CD4-positive, alpha-beta T cell treated with Interleukin-4 for 4 hours (primary cell): ENCODE measurements around the gene ABTB1.
"Not testable (repeated sequence)": the region's sequence is repeated elsewhere in the genome, so short reads cannot be mapped to it uniquely, and the experiment has no call there.

Source experiments
- DNase-seq: peaks from one replicate; pipeline ENCODE4 v3.0.0-alpha.2; 2020

ABTB1 gene

GRCh38 chr3:127651516-127652172 lies 21.1 kb upstream of the ABTB1 start:
- DNase-seq = no peak

GRCh38 chr3:127652246-127652995 lies 20.3 kb upstream of the ABTB1 start:
- DNase-seq = peak; percentile 42

- no peak for DNase-seq
Measured at GRCh38 chr3:127654374-127654773, 18.4 kb upstream of the ABTB1 start.

- DNase-seq = not testable (repeated sequence)
Measured at GRCh38 chr3:127654993-127655392, 17.8 kb upstream of the ABTB1 start.

- DNase-seq = no peak
Measured at GRCh38 chr3:127655641-127656040, 17.1 kb upstream of the ABTB1 start.

GRCh38 chr3:127656906-127657305 lies 15.8 kb upstream of the ABTB1 start:
- DNase-seq = no peak

- no peak for DNase-seq
Measured at GRCh38 chr3:127658234-127658633, 14.5 kb upstream of the ABTB1 start.

GRCh38 chr3:127660621-127661251 lies 12.0 kb upstream of the ABTB1 start:
- DNase-seq = no peak

- DNase-seq = no peak
Measured at GRCh38 chr3:127661600-127661999, 11.2 kb upstream of the ABTB1 start.

GRCh38 chr3:127662001-127662469 lies 10.7 kb upstream of the ABTB1 start:
- no peak for DNase-seq

- DNase-seq = no peak
Measured at GRCh38 chr3:127663151-127663550, 9.6 kb upstream of the ABTB1 start.

GRCh38 chr3:127665165-127665564 lies 7.6 kb upstream of the ABTB1 start:
- DNase-seq = no peak

GRCh38 chr3:127665586-127665985 lies 7.2 kb upstream of the ABTB1 start:
- no peak for DNase-seq

GRCh38 chr3:127666676-127667075 lies 6.1 kb upstream of the ABTB1 start:
- no peak for DNase-seq

GRCh38 chr3:127667119-127667681 lies 5.6 kb upstream of the ABTB1 start:
- DNase-seq = no peak

GRCh38 chr3:127668906-127669305 lies 3.8 kb upstream of the ABTB1 start:
- DNase-seq = no peak

- no peak for DNase-seq
Measured at GRCh38 chr3:127669541-127670228, 3.1 kb upstream of the ABTB1 start.

- DNase-seq = no peak
Measured at GRCh38 chr3:127670229-127670559, 2.6 kb upstream of the ABTB1 start.

GRCh38 chr3:127670761-127671522 lies 1.8 kb upstream of the ABTB1 start:
- DNase-seq = no peak

GRCh38 chr3:127671523-127672428 lies 976 bp upstream of the ABTB1 start:
- DNase-seq = peak; percentile 7
